OCI-LY1 (cell line): ENCODE measurements around the gene C12orf60.

Source experiments
- CTCF ChIP-seq: fragments of 200-600 bp; sonication (generic), shearing (Covaris generic); IDR thresholded peaks from 2 replicates; pipeline ENCODE4 v1.5.1; 2017; ENCODE audit warnings: mild to moderate bottlenecking, antibody characterized with exemption, low read length, moderate library complexity, mixed read lengths
- EZH2 ChIP-seq: fragments of 200-600 bp; sonication (generic), shearing (Covaris generic); IDR thresholded peaks from 2 replicates; pipeline ENCODE4 v1.8.0; 2017; ENCODE audit warnings: borderline replicate concordance, mixed run types, mild to moderate bottlenecking, antibody characterized with exemption, low read length, moderate library complexity, mixed read lengths

GRCh38 chr12:14840616-14841015 is 37.1 kb downstream of the C12orf60 start:
- TF ChIP-seq CTCF, result no peak
- no peak for TF ChIP-seq EZH2
